Thymus (tissue), 11 donors: ENCODE measurements around the gene CTU2. TPM values are rescaled to one million over a fixed set of nuclear protein-coding genes. Genes with fewer than 3 reads are reported as not detected.

Experiments used
- DNase-seq, 9 donors: peaks; one replicate each; pipeline ENCODE4 v3.0.0-alpha.2; 2013; ENCODE audit warnings: low spot score in 9 of 9, low read depth in 6 of 9, missing footprints in 1 of 9
- H3K27ac ChIP-seq, 2 donors: one replicate each; pipeline ENCODE4 v1.5.1; 2013; ENCODE audit warnings: control low read depth in 1 of 2, low read depth in 1 of 2, low read length in 1 of 2, mild to moderate bottlenecking in 1 of 2, moderate library complexity in 1 of 2
- H3K27me3 ChIP-seq, 2 donors: one replicate each; pipeline ENCODE4 v1.5.1; 2013; ENCODE audit warnings: low read length in 1 of 2; ENCODE audit not compliant: control insufficient read depth in 2 of 2, insufficient read depth in 1 of 2
- H3K36me3 ChIP-seq, 2 donors: one replicate each; pipeline ENCODE4 v1.5.1; 2013; ENCODE audit warnings: low read length in 1 of 2, mild to moderate bottlenecking in 1 of 2, moderate library complexity in 1 of 2; ENCODE audit not compliant: control insufficient read depth in 2 of 2, insufficient read depth in 2 of 2
- H3K4me1 ChIP-seq, 2 donors: one replicate each; pipeline ENCODE4 v1.5.1; 2013; ENCODE audit warnings: low read length in 2 of 2; ENCODE audit not compliant: control insufficient read depth in 2 of 2, insufficient read depth in 2 of 2
- H3K4me3 ChIP-seq, 2 donors: one replicate each; pipeline ENCODE4 v1.5.1; 2013; ENCODE audit warnings: low read length in 2 of 2, control low read depth in 1 of 2, mild to moderate bottlenecking in 1 of 2
- H3K9me3 ChIP-seq, 2 donors: one replicate each; pipeline ENCODE4 v1.5.1; 2013; ENCODE audit warnings: low read length in 1 of 2, mild to moderate bottlenecking in 1 of 2; ENCODE audit not compliant: control insufficient read depth in 2 of 2, insufficient read depth in 1 of 2
- WGBS: extraction: QIAGEN DNeasy Blood & Tissue Kit; methylation state at CpG from one replicate; pipeline ENCODE4 v1.1.7; 2013; 5-methylcytosine and 5-hydroxymethylcytosine counted together
- polyA plus RNA-seq: library from polyadenylated mRNA; stranded (reverse); fragments of 200-250 nt; gene quantifications from one replicate; pipeline ENCODE4 v1.2.3, GENCODE V29; 2013
- total RNA-seq: library from RNA; stranded (reverse); fragments of 120-200 nt; gene quantifications from one replicate; pipeline ENCODE4 v1.2.4, GENCODE V29; 2013
- donor health status: healthy.

CTU2 gene
- total and polyA plus RNA-seq, 2 donors, result 14.7 to 18.6 TPM

GRCh38 chr16:88721815-88722755 is 15.8 kb downstream of the CTU2 start:
- no peak overlapping the region for H3K4me3 ChIP-seq
- no peaks in the 10 kb centered on the region for H3K27me3 ChIP-seq
- H3K4me1 ChIP-seq, result no peaks in the 10 kb centered on the region
- DNase-seq, result no peak
- no peak overlapping the region for H3K27ac ChIP-seq
- WGBS, result 98% methylated on average over 61 of the region's 61 CpGs
- no peaks in the 10 kb centered on the region for H3K9me3 ChIP-seq
- peaks cover 59 to 94% of the 10 kb centered on the region in 2 donors for H3K36me3 ChIP-seq

- no peaks in the 10 kb centered on the region for H3K4me1 ChIP-seq
- no peak overlapping the region for H3K27ac ChIP-seq
- no peak overlapping the region for H3K4me3 ChIP-seq
- peaks cover 57 to 97% of the 10 kb centered on the region in 2 donors for H3K36me3 ChIP-seq
- WGBS, result 97% methylated on average over 39 of the region's 39 CpGs
- H3K9me3 ChIP-seq, result no peaks in the 10 kb centered on the region
- DNase-seq, result no peak
- no peaks in the 10 kb centered on the region for H3K27me3 ChIP-seq
These were observed 16.6 kb downstream of the CTU2 start for GRCh38 chr16:88722784-88723506.

- Histone ChIP-seq H3K4me1 (no peaks in the 10 kb centered on the region), H3K27ac (no peak overlapping the region), H3K9me3 (no peaks in the 10 kb centered on the region), H3K36me3 (peaks cover 52 to 97% of the 10 kb centered on the region in 2 donors), H3K4me3 (no peak overlapping the region), H3K27me3 (no peaks in the 10 kb centered on the region)
- WGBS, result 93% methylated on average over 8 of the region's 8 CpGs
- DNase-seq, result no peak
These were observed 17.2 kb downstream of the CTU2 start for GRCh38 chr16:88723507-88723887.

GRCh38 chr16:88723911-88724310 is 17.6 kb downstream of the CTU2 start:
- peaks cover 49 to 93% of the 10 kb centered on the region in 2 donors for H3K36me3 ChIP-seq

GRCh38 chr16:88724855-88725555 is 18.7 kb downstream of the CTU2 start:
- Histone ChIP-seq H3K4me3 (no peak overlapping the region), H3K27me3 (no peaks in the 10 kb centered on the region), H3K27ac (no peak overlapping the region), H3K9me3 (no peaks in the 10 kb centered on the region), H3K4me1 (no peaks in the 10 kb centered on the region), H3K36me3 (peaks cover 46 to 84% of the 10 kb centered on the region in 2 donors)
- WGBS, result 98% methylated on average over 31 of the region's 31 CpGs
- no peak for DNase-seq

More at GRCh38 chr16:88723911-88724310, 17.6 kb downstream of the CTU2 start:
- Histone ChIP-seq H3K9me3 (no peaks in the 10 kb centered on the region), H3K27ac (no peak overlapping the region), H3K27me3 (no peaks in the 10 kb centered on the region), H3K4me3 (no peak overlapping the region), H3K4me1 (no peaks in the 10 kb centered on the region)
- no peak for DNase-seq
- WGBS, result 97% methylated on average over 17 of the region's 17 CpGs

GRCh38 chr16:88725609-88726407 is 19.5 kb downstream of the CTU2 start:
- Histone ChIP-seq H3K27ac (no peak overlapping the region), H3K4me3 (no peak overlapping the region), H3K36me3 (peaks cover 48 to 82% of the 10 kb centered on the region in 2 donors), H3K9me3 (no peaks in the 10 kb centered on the region), H3K4me1 (no peaks in the 10 kb centered on the region), H3K27me3 (no peaks in the 10 kb centered on the region)
- no peak for DNase-seq
- 97% methylated on average over 32 of the region's 32 CpGs for WGBS

- Histone ChIP-seq H3K27ac (no peak overlapping the region), H3K36me3 (peaks cover 43 to 82% of the 10 kb centered on the region in 2 donors), H3K4me3 (no peak overlapping the region), H3K27me3 (no peaks in the 10 kb centered on the region), H3K4me1 (no peaks in the 10 kb centered on the region), H3K9me3 (no peaks in the 10 kb centered on the region)
- WGBS, result 95% methylated on average over 17 of the region's 17 CpGs
- DNase-seq, result no peak
These were observed 20.1 kb downstream of the CTU2 start for GRCh38 chr16:88726408-88726749.

GRCh38 chr16:88726981-88727380 is 20.7 kb downstream of the CTU2 start:
- Histone ChIP-seq H3K4me1 (no peaks in the 10 kb centered on the region), H3K9me3 (no peaks in the 10 kb centered on the region), H3K27ac (no peak overlapping the region), H3K27me3 (no peaks in the 10 kb centered on the region), H3K36me3 (peaks cover 42 to 80% of the 10 kb centered on the region in 2 donors), H3K4me3 (no peak overlapping the region)
- DNase-seq, result no peak
- 97% methylated on average over 28 of the region's 28 CpGs for WGBS
